DOHH2 (cell line): ENCODE results near the gene ZBTB7C.

Source experiments
- H3F3A ChIP-seq: fragments of 200-600 bp; sonication (generic), shearing (Covaris generic); 2 replicates; pipeline ENCODE4 v1.6.0; 2016; ENCODE audit warnings: antibody characterized with exemption, mild to moderate bottlenecking; ENCODE audit not compliant: control insufficient read depth, insufficient read depth
- H3K27ac ChIP-seq: fragments of 200-600 bp; sonication (generic); 2 replicates; pipeline ENCODE4 v1.5.1; 2014; ENCODE audit warnings: low read depth, mild to moderate bottlenecking, low read length, moderate library complexity
- H3K27me3 ChIP-seq: fragments of 200-600 bp; sonication (generic); 2 replicates; pipeline ENCODE4 v1.6.1; 2014; ENCODE audit warnings: mild to moderate bottlenecking, low read length, mixed read lengths; ENCODE audit not compliant: control insufficient read depth
- H3K36me3 ChIP-seq: fragments of 200-600 bp; sonication (generic); 2 replicates; pipeline ENCODE4 v1.6.1; 2014; ENCODE audit warnings: mild to moderate bottlenecking, low read length, moderate library complexity, mixed read lengths; ENCODE audit not compliant: control insufficient read depth
- H3K4me1 ChIP-seq: fragments of 200-600 bp; sonication (generic); 2 replicates; pipeline ENCODE4 v1.6.1; 2014; ENCODE audit warnings: mild to moderate bottlenecking, low read length, mixed read lengths; ENCODE audit not compliant: control insufficient read depth
- H3K4me2 ChIP-seq: fragments of 200-600 bp; sonication (generic); 2 replicates; pipeline ENCODE4 v1.6.0; 2014; ENCODE audit warnings: mild to moderate bottlenecking, low read length, moderate library complexity
- H3K4me3 ChIP-seq: fragments of 200-600 bp; sonication (generic); 2 replicates; pipeline ENCODE4 v1.5.1; 2014; ENCODE audit warnings: mild to moderate bottlenecking, low read length, mixed read lengths
- H3K79me2 ChIP-seq: fragments of 200-600 bp; sonication (generic); 2 replicates; pipeline ENCODE4 v1.6.1; 2014; ENCODE audit warnings: mild to moderate bottlenecking, low read length, mixed read lengths; ENCODE audit not compliant: control insufficient read depth
- H3K9me2 ChIP-seq: fragments of 200-600 bp; sonication (generic); replicated peaks from 2 replicates; pipeline ENCODE4 v1.6.1; 2014; ENCODE audit warnings: mild to moderate bottlenecking, low read length, mixed read lengths; ENCODE audit not compliant: control insufficient read depth
- H3K9me3 ChIP-seq: fragments of 200-600 bp; sonication (generic); 2 replicates; pipeline ENCODE4 v1.6.1; 2014; ENCODE audit warnings: antibody characterized with exemption, low read length, mixed read lengths; ENCODE audit not compliant: control insufficient read depth, insufficient read depth
- H4K20me1 ChIP-seq: fragments of 200-600 bp; sonication (generic); 2 replicates; pipeline ENCODE4 v1.6.0; 2014; ENCODE audit warnings: low read depth, mild to moderate bottlenecking, antibody characterized with exemption, low read length, moderate library complexity; ENCODE audit not compliant: control insufficient read depth, insufficient read depth
- EZH2phosphoT487 ChIP-seq: fragments of 200-600 bp; sonication (generic); IDR thresholded peaks from 2 replicates; pipeline ENCODE4 v1.6.1; 2017; ENCODE audit warnings: borderline replicate concordance, mild to moderate bottlenecking, antibody characterized with exemption, low read length, moderate library complexity, mixed read lengths
- TF ChIP-seq, protein P1 (sequence below): fragments of 200-600 bp; sonication (generic); IDR thresholded peaks from one replicate; pipeline ENCODE4 v1.5.1; 2014; ENCODE audit warnings: antibody characterized with exemption, mild to moderate bottlenecking, low read depth, low read length; ENCODE audit not compliant: poor library complexity, severe bottlenecking

The ZBTB7C gene

DNA sequence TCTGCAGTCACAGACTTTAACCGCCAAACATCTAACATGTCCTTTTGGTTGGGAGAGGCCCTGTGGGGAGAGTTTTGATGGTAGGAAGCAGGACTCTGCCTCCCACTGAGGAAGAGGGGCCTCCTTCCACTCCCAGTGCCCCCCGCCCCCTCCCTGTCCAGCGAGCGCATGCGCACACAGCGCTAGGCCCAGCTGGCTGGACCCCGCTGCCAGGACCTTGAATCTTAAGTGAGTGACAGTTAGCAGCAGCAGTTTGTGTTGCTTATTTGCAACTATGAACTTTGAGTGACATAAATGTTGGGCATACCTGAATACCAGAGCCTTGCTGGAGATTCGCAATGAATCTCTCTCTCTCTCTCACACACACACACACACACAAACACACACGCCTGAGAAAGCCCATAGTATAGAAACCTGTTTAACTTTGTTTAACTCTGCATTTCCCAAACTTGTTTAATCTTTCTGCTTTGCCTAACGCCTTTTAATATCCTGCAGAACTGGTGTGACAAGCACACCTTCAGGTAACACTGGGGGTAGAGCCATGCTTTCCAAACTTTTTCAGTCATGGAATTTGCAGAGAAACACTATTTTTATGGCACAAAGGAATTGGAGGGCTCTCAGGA, 344.1 kb downstream of the ZBTB7C start:
- Histone ChIP-seq H3K27ac (no peak overlapping the region), H3K79me2 (no peaks in the 10 kb centered on the region)
- no peak for TF ChIP-seq EZH2phosphoT487
- TF ChIP-seq, protein P1, sequence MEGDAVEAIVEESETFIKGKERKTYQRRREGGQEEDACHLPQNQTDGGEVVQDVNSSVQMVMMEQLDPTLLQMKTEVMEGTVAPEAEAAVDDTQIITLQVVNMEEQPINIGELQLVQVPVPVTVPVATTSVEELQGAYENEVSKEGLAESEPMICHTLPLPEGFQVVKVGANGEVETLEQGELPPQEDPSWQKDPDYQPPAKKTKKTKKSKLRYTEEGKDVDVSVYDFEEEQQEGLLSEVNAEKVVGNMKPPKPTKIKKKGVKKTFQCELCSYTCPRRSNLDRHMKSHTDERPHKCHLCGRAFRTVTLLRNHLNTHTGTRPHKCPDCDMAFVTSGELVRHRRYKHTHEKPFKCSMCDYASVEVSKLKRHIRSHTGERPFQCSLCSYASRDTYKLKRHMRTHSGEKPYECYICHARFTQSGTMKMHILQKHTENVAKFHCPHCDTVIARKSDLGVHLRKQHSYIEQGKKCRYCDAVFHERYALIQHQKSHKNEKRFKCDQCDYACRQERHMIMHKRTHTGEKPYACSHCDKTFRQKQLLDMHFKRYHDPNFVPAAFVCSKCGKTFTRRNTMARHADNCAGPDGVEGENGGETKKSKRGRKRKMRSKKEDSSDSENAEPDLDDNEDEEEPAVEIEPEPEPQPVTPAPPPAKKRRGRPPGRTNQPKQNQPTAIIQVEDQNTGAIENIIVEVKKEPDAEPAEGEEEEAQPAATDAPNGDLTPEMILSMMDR: no peak

DNA sequence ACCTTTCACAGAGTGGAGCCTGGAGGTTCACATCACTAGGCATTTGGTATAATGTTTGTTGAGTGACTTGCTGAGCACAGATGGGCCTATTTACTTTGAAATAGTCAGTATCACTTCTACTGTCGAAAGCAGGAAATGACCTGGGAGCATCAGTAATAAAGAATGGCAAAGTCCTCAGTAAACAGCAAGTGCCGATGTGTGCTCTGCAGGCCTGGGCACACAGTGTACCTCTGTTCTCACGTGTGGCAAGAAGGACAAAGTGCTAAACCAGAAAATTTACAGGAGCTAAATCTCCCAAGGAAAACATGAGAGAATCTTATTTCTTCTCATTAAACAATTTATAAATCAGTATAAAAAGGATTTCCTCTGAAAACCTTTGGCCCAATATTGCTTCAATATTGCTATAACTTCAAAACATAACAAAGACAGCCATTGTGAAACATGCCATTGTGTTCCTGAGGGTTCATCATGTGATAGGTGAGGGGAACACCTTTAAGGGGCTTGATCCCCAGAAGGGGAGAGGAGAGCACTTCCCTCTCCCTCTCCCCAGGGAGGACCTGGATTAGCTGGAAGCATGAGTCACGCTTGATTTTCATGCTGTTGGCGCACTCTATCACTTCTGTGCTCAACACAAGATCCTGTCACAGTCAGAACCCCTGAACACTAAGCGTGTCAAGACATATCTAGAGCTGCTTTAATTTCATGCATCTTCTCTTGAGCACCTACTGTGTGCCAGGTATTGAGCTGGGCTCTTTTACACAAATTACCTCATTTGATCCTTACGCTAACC, 347.2 kb downstream of the ZBTB7C start:
- Histone ChIP-seq H3K4me1 (no peaks in the 10 kb centered on the region), H3K36me3 (no peaks in the 10 kb centered on the region), H3K9me3 (no peaks in the 10 kb centered on the region), H3K27ac (no peak overlapping the region), H3K9me2 (no peaks in the 10 kb centered on the region), H3K27me3 (peaks cover 9% of the 10 kb centered on the region), H3K4me2 (no peak overlapping the region), H3K79me2 (no peaks in the 10 kb centered on the region), H3K4me3 (no peak overlapping the region), H4K20me1 (no peaks in the 10 kb centered on the region), H3F3A (no peaks in the 10 kb centered on the region)
- TF ChIP-seq, protein P1: no peak
- TF ChIP-seq EZH2phosphoT487: no peak

More for the DNA sequence above, 344.1 kb downstream of the ZBTB7C start:
- Histone ChIP-seq H3K9me3 (no peaks in the 10 kb centered on the region), H3F3A (no peaks in the 10 kb centered on the region), H3K4me2 (no peak overlapping the region), H3K36me3 (no peaks in the 10 kb centered on the region), H3K4me1 (no peaks in the 10 kb centered on the region), H3K27me3 (peaks cover 12% of the 10 kb centered on the region; the same call in 1 of the 2 replicates), H4K20me1 (no peaks in the 10 kb centered on the region), H3K4me3 (no peak overlapping the region), H3K9me2 (no peaks in the 10 kb centered on the region)

GRCh38 chr18:48060970-48061369, 348.2 kb downstream of the ZBTB7C start:
- Histone ChIP-seq H3K27me3 (peaks cover 9% of the 10 kb centered on the region), H3K9me3 (no peaks in the 10 kb centered on the region), H3K79me2 (no peaks in the 10 kb centered on the region), H3K36me3 (no peaks in the 10 kb centered on the region), H3F3A (no peaks in the 10 kb centered on the region), H3K27ac (no peak overlapping the region), H3K4me3 (no peak overlapping the region), H3K4me1 (no peaks in the 10 kb centered on the region), H3K4me2 (no peak overlapping the region), H4K20me1 (no peaks in the 10 kb centered on the region), H3K9me2 (no peaks in the 10 kb centered on the region)
- no peak for TF ChIP-seq EZH2phosphoT487
- TF ChIP-seq, protein P1: no peak
